Uterus (tissue), 4 donors: Measurements from ENCODE around the gene ITFG2. TPM values are rescaled to one million over a fixed set of nuclear protein-coding genes. Genes with fewer than 3 reads are reported as not detected.

Experiments used
- DNase-seq, 2 donors: peaks; one replicate each; pipeline ENCODE4 v3.0.0-alpha.2; 2019 to 2020
- H3K27ac ChIP-seq, 2 donors: fragments of 200-600 bp; sonication (generic); 1 replicate in 1 of 2; 2 replicates in 1 of 2; pipeline ENCODE4 v1.5.1; 2016 to 2018
- H3K27me3 ChIP-seq, 2 donors: fragments of 200-600 bp; sonication (generic); one replicate each; pipeline ENCODE4 v1.5.1; 2018 to 2019; ENCODE audit warnings: control low read depth in 1 of 2
- H3K36me3 ChIP-seq, 2 donors: fragments of 200-600 bp; sonication (generic); one replicate each; pipeline ENCODE4 v1.5.1; 2019; ENCODE audit warnings: control low read depth in 1 of 2
- H3K4me1 ChIP-seq, 2 donors: fragments of 200-600 bp; sonication (generic); one replicate each; pipeline ENCODE4 v1.5.1; 2018 to 2019; ENCODE audit warnings: control low read depth in 1 of 2
- H3K4me3 ChIP-seq, 2 donors: fragments of 200-600 bp; sonication (generic); 1 replicate in 1 of 2; 2 replicates in 1 of 2; pipeline ENCODE4 v1.5.1; 2018 to 2019; ENCODE audit warnings: mild to moderate bottlenecking in 1 of 2
- H3K9me3 ChIP-seq, 2 donors: fragments of 200-600 bp; sonication (generic); one replicate each; pipeline ENCODE4 v1.5.1; 2019; ENCODE audit warnings: control low read depth in 1 of 2
- CTCF ChIP-seq, 4 experiments: fragments of 200-600 bp in 2 of 4; fragments of 450-650 bp in 2 of 4; sonication (generic) in 2 of 4; IDR thresholded peaks; one replicate each; pipeline ENCODE4 v1.5.1; 2016 to 2019; ENCODE audit warnings: antibody characterized with exemption in 4 of 4, mild to moderate bottlenecking in 2 of 4, moderate library complexity in 1 of 4
- POLR2A ChIP-seq, 2 donors: fragments of 450-650 bp; IDR thresholded peaks; one replicate each; pipeline ENCODE4 v1.6.1; 2016; ENCODE audit warnings: antibody characterized with exemption in 2 of 2, mild to moderate bottlenecking in 1 of 2, moderate library complexity in 1 of 2
- intact Hi-C: fragments of 100-400 bp; cut with DNase I; formaldehyde crosslinking; loops from one replicate; pipeline ENCODE4 v1.15.1; 2023; ENCODE audit warnings: low total_unique reads
- total RNA-seq, 4 donors: library from RNA; depleted of rRNA in 3 of 4; stranded (reverse); fragments of >200 nt in 3 of 4; gene quantifications; one replicate each; pipeline versions ENCODE4 v1.1.0 to v1.2.4, GENCODE V29; 2014 to 2023
- donor health status: DM: yes; HTN: yes; CAD: no.

The ITFG2 gene
- total RNA-seq, 4 donors from 2014 or later = 30.5 to 92.6 (median 35.0) TPM

GRCh38 chr12:2776129-2776806 lies 36.2 kb upstream of the ITFG2 start:
- DNase-seq = no peak
- TF ChIP-seq POLR2A (IDR thresholded peaks at IDR 0.05) (no peak), CTCF (IDR thresholded peaks at IDR 0.05) (no peak)
- intact Hi-C loops = no loop called here
- H3K27ac ChIP-seq = no peak overlapping the region
- no peaks in the 10 kb centered on the region for H3K36me3 ChIP-seq
- H3K4me3 ChIP-seq = no peak overlapping the region
- no peaks in the 10 kb centered on the region for H3K27me3 ChIP-seq
- no peaks in the 10 kb centered on the region for H3K9me3 ChIP-seq
- H3K4me1 ChIP-seq = no peaks in the 10 kb centered on the region

GRCh38 chr12:2779281-2779680 lies 33.2 kb upstream of the ITFG2 start:
- Histone ChIP-seq H3K9me3 (no peaks in the 10 kb centered on the region), H3K4me1 (peaks cover 0 to 5% of the 10 kb centered on the region in 2 donors), H3K27me3 (no peaks in the 10 kb centered on the region), H3K27ac (no peak overlapping the region), H3K4me3 (no peak overlapping the region), H3K36me3 (no peaks in the 10 kb centered on the region)
- TF ChIP-seq CTCF (IDR thresholded peaks at IDR 0.05) (no peak), POLR2A (IDR thresholded peaks at IDR 0.05) (no peak)
- DNase-seq = no peak
- intact Hi-C loops = no loop called here

- intact Hi-C loops = no loop called here
- H3K27me3 ChIP-seq = no peaks in the 10 kb centered on the region
- DNase-seq = peak; percentile 50 to 67
Observed at GRCh38 chr12:2783936-2784600, 28.4 kb upstream of the ITFG2 start.

GRCh38 chr12:2785017-2785416 lies 27.5 kb upstream of the ITFG2 start:
- H3K9me3 ChIP-seq = no peaks in the 10 kb centered on the region
- H3K4me3 ChIP-seq = no peak overlapping the region
- H3K27me3 ChIP-seq = no peaks in the 10 kb centered on the region
- H3K4me1 ChIP-seq = peaks cover 0 to 5% of the 10 kb centered on the region in 2 donors
- intact Hi-C loops = no loop called here
- TF ChIP-seq POLR2A (IDR thresholded peaks at IDR 0.05) (no peak), CTCF (IDR thresholded peaks at IDR 0.05) (no peak)
- no peak overlapping the region for H3K27ac ChIP-seq
- H3K36me3 ChIP-seq = no peaks in the 10 kb centered on the region
- no peak for DNase-seq

More at GRCh38 chr12:2783936-2784600, 28.4 kb upstream of the ITFG2 start:
- H3K9me3 ChIP-seq = no peaks in the 10 kb centered on the region
- H3K36me3 ChIP-seq = no peaks in the 10 kb centered on the region
- no peak overlapping the region for H3K27ac ChIP-seq
- TF ChIP-seq POLR2A (IDR thresholded peaks at IDR 0.05) (no peak), CTCF (IDR thresholded peaks at IDR 0.05) (peak; percentile 84 to 86 (median 86))
- H3K4me3 ChIP-seq = no peak overlapping the region
- peaks cover 0 to 5% of the 10 kb centered on the region in 2 donors for H3K4me1 ChIP-seq

- Histone ChIP-seq H3K4me1 (peaks cover 0 to under 1% of the 10 kb centered on the region in 2 donors), H3K27me3 (no peaks in the 10 kb centered on the region), H3K4me3 (no peak overlapping the region), H3K36me3 (no peaks in the 10 kb centered on the region), H3K9me3 (no peaks in the 10 kb centered on the region), H3K27ac (no peak overlapping the region)
- intact Hi-C loops = no loop called here
- TF ChIP-seq CTCF (IDR thresholded peaks at IDR 0.05) (no peak), POLR2A (IDR thresholded peaks at IDR 0.05) (no peak)
- no peak for DNase-seq
Observed at GRCh38 chr12:2791089-2791488, 21.4 kb upstream of the ITFG2 start.
